ENCODE measurements around the gene ZNF436. TPM values are rescaled to one million over a fixed set of nuclear protein-coding genes. Genes with fewer than 3 reads are reported as not detected.
A peak's percentile ranks its signal among the peaks of the same experiment; 100 is the strongest.

The ZNF436 gene
- total and polyA plus RNA-seq, 9 of the 15 experiments (the other 6 are each of a cell fraction or from before 2014, with no cell fraction given): 2.1 to 11.3 (median 6.8) TPM

DNA sequence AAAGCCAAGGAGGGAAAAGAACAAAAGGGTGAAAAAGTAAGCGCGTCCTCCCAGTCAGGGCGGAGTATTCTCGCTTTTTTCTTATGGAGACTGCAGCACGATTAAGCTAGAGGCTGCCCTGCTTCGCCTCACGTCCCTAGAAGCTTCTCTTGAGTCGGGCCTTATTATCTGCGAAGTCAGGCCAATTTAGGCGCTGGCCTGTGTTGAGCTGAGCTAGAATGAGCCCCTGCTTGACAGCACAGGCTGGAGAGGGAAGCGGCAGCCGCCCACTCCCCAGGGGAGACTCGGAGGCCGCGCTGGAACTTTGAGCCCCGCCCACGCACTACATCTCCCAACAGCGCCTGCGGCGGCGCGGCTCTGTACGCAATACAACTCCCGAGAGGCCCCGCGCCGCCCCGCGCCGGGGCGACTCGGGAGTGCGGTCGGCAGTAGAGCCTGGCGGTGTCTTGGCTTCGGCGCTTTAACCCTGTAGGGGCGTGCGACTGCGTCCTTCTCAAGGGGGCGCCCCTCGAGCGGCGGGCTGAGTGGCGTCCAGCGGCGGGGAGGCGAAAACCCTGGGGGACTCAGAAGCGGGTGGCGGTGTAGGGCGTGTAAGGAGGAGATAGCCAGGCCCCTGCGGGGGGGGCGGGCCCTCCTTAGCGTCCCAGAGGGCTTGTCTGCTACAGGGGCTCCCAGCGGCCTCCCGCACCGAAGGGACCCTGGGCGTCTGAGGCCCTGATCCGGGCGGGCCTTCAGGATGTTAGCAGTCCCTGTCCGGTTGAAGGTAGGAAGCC lies 888 bp downstream of the ZNF436 start (continued):
- TF ChIP-seq EHMT2 (IDR thresholded peaks at IDR 0.05) (no peak), NR2C2 (CRISPR knock-in tag; IDR thresholded peaks at IDR 0.05) (no peak), NR2C2 (tag; IDR thresholded peaks at IDR 0.05) (peak; percentile 84), SP2 (IDR thresholded peaks at IDR 0.05; ENCODE audit: extremely low read depth, low read depth, low read length, poor library complexity, severe bottlenecking) (peak; percentile 18), ZNF143 (CRISPR knock-in tag; IDR thresholded peaks at IDR 0.05) (peak; percentile 88), STAT5B (CRISPR knock-in tag; IDR thresholded peaks at IDR 0.05) (no peak), ZNF174 (CRISPR knock-in tag; IDR thresholded peaks at IDR 0.05) (no peak), NFATC3 (IDR thresholded peaks at IDR 0.05) (no peak), TFAM (CRISPR knock-in tag; conservative IDR thresholded peaks at IDR 0.05) (no peak), ASH1L (IDR thresholded peaks at IDR 0.05; ENCODE audit: borderline replicate concordance, low read depth, partially characterized antibody) (no peak), NEUROD1 (IDR thresholded peaks at IDR 0.05; ENCODE audit: borderline replicate concordance, low read depth, low read length, partially characterized antibody) (peak; percentile 11), ZNF586 (CRISPR knock-in tag; conservative IDR thresholded peaks at IDR 0.05) (no peak), EZH2 (IDR thresholded peaks at IDR 0.05; ENCODE audit: borderline replicate concordance, low read depth, low read length) (no peak), KDM4B (IDR thresholded peaks at IDR 0.05; ENCODE audit: borderline replicate concordance in 2 of 2, low read depth in 1 of 2) (no peak), EWSR1 (IDR thresholded peaks at IDR 0.05; ENCODE audit: borderline replicate concordance, low read depth, partially characterized antibody) (no peak), ZFP30 (CRISPR knock-in tag; IDR thresholded peaks at IDR 0.05; ENCODE audit: borderline replicate concordance) (no peak)
- TF ChIP-seq, protein P1, sequence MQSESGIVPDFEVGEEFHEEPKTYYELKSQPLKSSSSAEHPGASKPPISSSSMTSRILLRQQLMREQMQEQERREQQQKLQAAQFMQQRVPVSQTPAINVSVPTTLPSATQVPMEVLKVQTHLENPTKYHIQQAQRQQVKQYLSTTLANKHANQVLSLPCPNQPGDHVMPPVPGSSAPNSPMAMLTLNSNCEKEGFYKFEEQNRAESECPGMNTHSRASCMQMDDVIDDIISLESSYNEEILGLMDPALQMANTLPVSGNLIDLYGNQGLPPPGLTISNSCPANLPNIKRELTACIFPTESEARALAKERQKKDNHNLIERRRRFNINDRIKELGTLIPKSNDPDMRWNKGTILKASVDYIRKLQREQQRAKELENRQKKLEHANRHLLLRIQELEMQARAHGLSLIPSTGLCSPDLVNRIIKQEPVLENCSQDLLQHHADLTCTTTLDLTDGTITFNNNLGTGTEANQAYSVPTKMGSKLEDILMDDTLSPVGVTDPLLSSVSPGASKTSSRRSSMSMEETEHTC (IDR thresholded peaks at IDR 0.05): no peak
- TF ChIP-seq, protein P2, sequence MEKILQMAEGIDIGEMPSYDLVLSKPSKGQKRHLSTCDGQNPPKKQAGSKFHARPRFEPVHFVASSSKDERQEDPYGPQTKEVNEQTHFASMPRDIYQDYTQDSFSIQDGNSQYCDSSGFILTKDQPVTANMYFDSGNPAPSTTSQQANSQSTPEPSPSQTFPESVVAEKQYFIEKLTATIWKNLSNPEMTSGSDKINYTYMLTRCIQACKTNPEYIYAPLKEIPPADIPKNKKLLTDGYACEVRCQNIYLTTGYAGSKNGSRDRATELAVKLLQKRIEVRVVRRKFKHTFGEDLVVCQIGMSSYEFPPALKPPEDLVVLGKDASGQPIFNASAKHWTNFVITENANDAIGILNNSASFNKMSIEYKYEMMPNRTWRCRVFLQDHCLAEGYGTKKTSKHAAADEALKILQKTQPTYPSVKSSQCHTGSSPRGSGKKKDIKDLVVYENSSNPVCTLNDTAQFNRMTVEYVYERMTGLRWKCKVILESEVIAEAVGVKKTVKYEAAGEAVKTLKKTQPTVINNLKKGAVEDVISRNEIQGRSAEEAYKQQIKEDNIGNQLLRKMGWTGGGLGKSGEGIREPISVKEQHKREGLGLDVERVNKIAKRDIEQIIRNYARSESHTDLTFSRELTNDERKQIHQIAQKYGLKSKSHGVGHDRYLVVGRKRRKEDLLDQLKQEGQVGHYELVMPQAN (IDR thresholded peaks at IDR 0.05; ENCODE audit: borderline replicate concordance): no peak; the same call in 1 of the 2 replicates
- TF ChIP-seq, protein P3, sequence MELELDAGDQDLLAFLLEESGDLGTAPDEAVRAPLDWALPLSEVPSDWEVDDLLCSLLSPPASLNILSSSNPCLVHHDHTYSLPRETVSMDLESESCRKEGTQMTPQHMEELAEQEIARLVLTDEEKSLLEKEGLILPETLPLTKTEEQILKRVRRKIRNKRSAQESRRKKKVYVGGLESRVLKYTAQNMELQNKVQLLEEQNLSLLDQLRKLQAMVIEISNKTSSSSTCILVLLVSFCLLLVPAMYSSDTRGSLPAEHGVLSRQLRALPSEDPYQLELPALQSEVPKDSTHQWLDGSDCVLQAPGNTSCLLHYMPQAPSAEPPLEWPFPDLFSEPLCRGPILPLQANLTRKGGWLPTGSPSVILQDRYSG (tag; conservative IDR thresholded peaks at IDR 0.05; ENCODE audit: low read depth): no peak
- TF ChIP-seq, protein P4, sequence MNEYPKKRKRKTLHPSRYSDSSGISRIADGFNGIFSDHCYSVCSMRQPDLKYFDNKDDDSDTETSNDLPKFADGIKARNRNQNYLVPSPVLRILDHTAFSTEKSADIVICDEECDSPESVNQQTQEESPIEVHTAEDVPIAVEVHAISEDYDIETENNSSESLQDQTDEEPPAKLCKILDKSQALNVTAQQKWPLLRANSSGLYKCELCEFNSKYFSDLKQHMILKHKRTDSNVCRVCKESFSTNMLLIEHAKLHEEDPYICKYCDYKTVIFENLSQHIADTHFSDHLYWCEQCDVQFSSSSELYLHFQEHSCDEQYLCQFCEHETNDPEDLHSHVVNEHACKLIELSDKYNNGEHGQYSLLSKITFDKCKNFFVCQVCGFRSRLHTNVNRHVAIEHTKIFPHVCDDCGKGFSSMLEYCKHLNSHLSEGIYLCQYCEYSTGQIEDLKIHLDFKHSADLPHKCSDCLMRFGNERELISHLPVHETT (CRISPR knock-in tag; conservative IDR thresholded peaks at IDR 0.05 in 1 of 2, IDR thresholded peaks at IDR 0.05 in 1 of 2): peak in 1 of 2 experiments; percentile 94; a peak in 2 of 4 replicates
